ENCODE results near the gene BABAM2.

BABAM2 gene

GRCh38 chr2:27920148-27920885 is 29.8 kb downstream of the BABAM2 start:
- Histone ChIP-seq H3K9me3 (ENCODE audit: control insufficient read depth, insufficient read depth, low read depth, low read length) (no peaks in the 10 kb centered on the region), H3K4me1 (ENCODE audit: control insufficient read depth, insufficient read depth, low read length) (peaks cover 10% of the 10 kb centered on the region; the same call in 1 of the 2 replicates), H3K27ac (ENCODE audit: extremely low read depth, low read depth, low read length) (no peak overlapping the region), H3K36me3 (ENCODE audit: control insufficient read depth in 2 of 2, insufficient read depth in 1 of 2, low read length in 2 of 2) (no peaks in the 10 kb centered on the region; a peak in 1 of 3 replicates), H3K4me3 (ENCODE audit: low read depth, low read length) (no peak overlapping the region)
- CTCF ChIA-PET: no interaction called here
- POLR2A ChIA-PET: no interaction called here
- TF ChIP-seq ZNF580 (tag by site-specific recombination; IDR thresholded peaks at IDR 0.05) (no peak), ZNF146 (tag by site-specific recombination; IDR thresholded peaks at IDR 0.05) (no peak), SETDB1 (IDR thresholded peaks at IDR 0.05; ENCODE audit: insufficient read length, low read length) (no peak), ZBTB7A (tag by site-specific recombination; IDR thresholded peaks at IDR 0.05; ENCODE audit: low read depth) (no peak), ZNF785 (tag by site-specific recombination; IDR thresholded peaks at IDR 0.05) (no peak), ZNF354C (tag by site-specific recombination; IDR thresholded peaks at IDR 0.05; ENCODE audit: borderline replicate concordance, low read depth) (no peak), ZNF654 (tag by site-specific recombination; IDR thresholded peaks at IDR 0.05; ENCODE audit: low read depth) (no peak), ZNF585B (tag by site-specific recombination; IDR thresholded peaks at IDR 0.05) (no peak), GLIS2 (tag by site-specific recombination; IDR thresholded peaks at IDR 0.05) (no peak), YY2 (tag by site-specific recombination; IDR thresholded peaks at IDR 0.05) (no peak), KLF1 (tag by site-specific recombination; IDR thresholded peaks at IDR 0.05) (no peak), ZNF280C (tag by site-specific recombination; IDR thresholded peaks at IDR 0.05) (no peak), ZNF391 (tag by site-specific recombination; IDR thresholded peaks at IDR 0.05; ENCODE audit: borderline replicate concordance, low read depth) (no peak), ZNF157 (tag by site-specific recombination; IDR thresholded peaks at IDR 0.05) (no peak), ZBTB17 (tag by site-specific recombination; IDR thresholded peaks at IDR 0.05) (no peak), ATF2 (tag by site-specific recombination; IDR thresholded peaks at IDR 0.05; ENCODE audit: low read depth) (no peak), ZNF223 (tag by site-specific recombination; IDR thresholded peaks at IDR 0.05) (no peak), ZNF184 (tag by site-specific recombination; IDR thresholded peaks at IDR 0.05) (no peak), ZNF324 (tag by site-specific recombination; IDR thresholded peaks at IDR 0.05) (no peak), ZNF660 (tag by site-specific recombination; IDR thresholded peaks at IDR 0.05) (no peak)

- TF ChIP-seq ZNF302 (tag by site-specific recombination; IDR thresholded peaks at IDR 0.05; ENCODE audit: low read depth) (no peak), ZNF558 (tag by site-specific recombination; IDR thresholded peaks at IDR 0.05) (no peak), ZNF280D (tag by site-specific recombination; IDR thresholded peaks at IDR 0.05) (no peak), ZNF248 (tag by site-specific recombination; IDR thresholded peaks at IDR 0.05) (no peak), GFI1B (tag by site-specific recombination; IDR thresholded peaks at IDR 0.05) (no peak)
- no peak overlapping the region for H3K4me3 ChIP-seq (ENCODE audit: low read depth, low read length)
- peaks cover 3% of the 10 kb centered on the region; the same call in 1 of the 2 replicates for H3K4me1 ChIP-seq (ENCODE audit: control insufficient read depth, insufficient read depth, low read length)
- H3K27ac ChIP-seq (ENCODE audit: extremely low read depth, low read depth, low read length): no peak overlapping the region
- H3K36me3 ChIP-seq (ENCODE audit: control insufficient read depth in 2 of 2, insufficient read depth in 1 of 2, low read length in 2 of 2): no peaks in the 10 kb centered on the region; a peak in 1 of 3 replicates
- CTCF ChIA-PET: no interaction called here
- POLR2A ChIA-PET: no interaction called here
- no peaks in the 10 kb centered on the region for H3K9me3 ChIP-seq (ENCODE audit: control insufficient read depth, insufficient read depth, low read depth, low read length)
Observed at GRCh38 chr2:27921424-27921823, 30.9 kb downstream of the BABAM2 start.
